WI38 (cell line): Measurements from ENCODE around the gene IL10RB.

ENCODE experiments used
- H3K4me3 ChIP-seq: 2 replicates; pipeline ENCODE4 v1.5.1; 2011; ENCODE audit warnings: low read depth, mild to moderate bottlenecking, control low read depth, low read length
- TF ChIP-seq, protein P1 (sequence below): IDR thresholded peaks from 2 replicates; pipeline ENCODE4 v1.5.1; 2012; ENCODE audit warnings: low read depth, mild to moderate bottlenecking, control low read depth, low read length

IL10RB gene

DNA sequence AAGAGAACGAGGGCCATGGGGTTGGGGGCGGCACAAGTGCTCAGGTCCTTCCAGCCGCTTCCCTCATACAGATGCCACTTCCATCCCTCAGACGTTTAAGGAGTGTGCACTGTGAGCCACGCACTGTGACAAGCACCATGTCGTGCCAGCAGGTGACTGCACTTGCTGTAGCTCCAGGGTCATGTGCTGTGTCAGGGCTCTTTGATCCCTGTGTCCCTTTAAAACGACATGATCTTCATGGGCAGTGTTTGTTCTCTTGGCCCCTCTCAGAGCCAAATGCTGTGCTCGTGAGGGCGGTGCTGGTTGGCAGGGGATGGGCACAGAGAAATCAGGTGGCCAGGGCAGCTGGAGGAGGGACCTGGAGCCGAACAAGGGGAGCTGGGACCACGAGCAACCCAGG lies 19.9 kb downstream of the IL10RB start:
- H3K4me3 ChIP-seq: no peak overlapping the region
- TF ChIP-seq, protein P1, sequence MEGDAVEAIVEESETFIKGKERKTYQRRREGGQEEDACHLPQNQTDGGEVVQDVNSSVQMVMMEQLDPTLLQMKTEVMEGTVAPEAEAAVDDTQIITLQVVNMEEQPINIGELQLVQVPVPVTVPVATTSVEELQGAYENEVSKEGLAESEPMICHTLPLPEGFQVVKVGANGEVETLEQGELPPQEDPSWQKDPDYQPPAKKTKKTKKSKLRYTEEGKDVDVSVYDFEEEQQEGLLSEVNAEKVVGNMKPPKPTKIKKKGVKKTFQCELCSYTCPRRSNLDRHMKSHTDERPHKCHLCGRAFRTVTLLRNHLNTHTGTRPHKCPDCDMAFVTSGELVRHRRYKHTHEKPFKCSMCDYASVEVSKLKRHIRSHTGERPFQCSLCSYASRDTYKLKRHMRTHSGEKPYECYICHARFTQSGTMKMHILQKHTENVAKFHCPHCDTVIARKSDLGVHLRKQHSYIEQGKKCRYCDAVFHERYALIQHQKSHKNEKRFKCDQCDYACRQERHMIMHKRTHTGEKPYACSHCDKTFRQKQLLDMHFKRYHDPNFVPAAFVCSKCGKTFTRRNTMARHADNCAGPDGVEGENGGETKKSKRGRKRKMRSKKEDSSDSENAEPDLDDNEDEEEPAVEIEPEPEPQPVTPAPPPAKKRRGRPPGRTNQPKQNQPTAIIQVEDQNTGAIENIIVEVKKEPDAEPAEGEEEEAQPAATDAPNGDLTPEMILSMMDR: no peak

DNA sequence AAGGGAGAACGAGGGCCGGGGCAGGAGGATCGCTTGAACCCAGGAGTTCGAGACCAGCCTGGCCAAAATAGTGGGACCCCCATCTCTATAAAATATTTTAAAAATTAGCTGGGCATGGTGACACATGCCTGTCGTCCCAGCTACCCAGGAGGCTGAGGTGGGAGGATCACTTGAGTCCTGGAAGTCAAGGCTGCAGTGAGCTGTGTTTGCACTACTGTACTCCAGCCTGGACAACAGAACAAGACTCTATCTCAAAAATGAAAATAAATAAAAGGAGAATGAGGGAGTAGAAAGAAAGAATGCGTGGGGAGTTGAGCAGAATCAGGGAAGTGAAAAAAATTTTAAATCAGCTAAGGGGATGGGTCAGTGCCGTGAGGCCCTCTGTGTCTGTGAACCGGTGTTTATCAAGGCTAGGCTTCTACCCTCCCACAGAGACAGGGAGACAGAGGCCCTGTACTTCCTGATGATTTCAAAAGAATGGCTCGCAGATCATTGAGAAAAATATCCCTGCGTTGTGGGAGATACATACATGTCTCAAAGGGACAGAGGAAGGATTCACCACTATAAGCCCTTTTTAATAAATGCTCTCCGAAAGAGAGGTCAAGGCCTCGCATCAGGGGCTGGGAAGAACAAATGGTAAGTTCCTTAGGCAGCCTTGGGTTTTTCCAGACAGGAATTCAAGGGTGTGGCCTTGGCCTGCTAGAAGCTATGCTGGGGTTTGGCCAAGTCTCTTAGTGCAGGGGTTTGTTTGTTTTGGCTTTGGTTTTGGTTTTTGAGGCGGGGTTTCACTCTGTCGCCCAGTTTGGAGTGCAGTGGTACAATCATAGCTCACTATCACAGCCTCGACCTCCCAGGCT lies 20.7 kb downstream of the IL10RB start:
- no peak overlapping the region for H3K4me3 ChIP-seq
- TF ChIP-seq, protein P1: no peak

DNA sequence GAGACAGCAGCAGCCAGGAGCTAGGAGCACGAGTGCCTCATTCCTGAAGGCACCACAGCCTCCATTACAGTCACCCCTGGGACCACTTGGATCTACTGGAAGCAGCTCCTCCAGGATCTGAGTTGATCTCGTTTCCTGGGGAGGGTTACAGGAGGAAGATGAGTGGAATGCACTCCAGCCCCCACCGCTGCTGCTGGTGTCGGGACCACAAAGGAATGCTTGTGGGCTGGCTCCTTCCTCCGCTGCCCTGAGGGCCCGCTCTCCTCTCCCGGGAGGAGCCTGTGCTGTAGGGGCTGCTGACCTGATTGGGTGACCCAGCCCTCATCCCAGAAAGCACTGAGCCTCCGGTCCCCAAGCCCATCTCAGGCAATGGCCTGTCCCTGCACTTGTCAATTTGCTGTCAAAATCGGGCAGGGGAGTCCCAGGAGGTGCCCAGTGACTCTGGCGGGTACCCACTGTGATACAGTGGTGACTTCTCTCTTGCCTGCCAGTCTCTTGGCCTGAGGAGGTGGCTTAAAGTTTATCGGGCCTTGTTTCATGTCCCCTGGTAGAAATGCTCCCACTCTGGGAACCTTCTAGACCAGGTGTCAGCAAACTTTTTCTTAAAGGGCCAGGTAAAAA lies 23.1 kb downstream of the IL10RB start:
- TF ChIP-seq, protein P1: no peak
- no peak overlapping the region for H3K4me3 ChIP-seq

DNA sequence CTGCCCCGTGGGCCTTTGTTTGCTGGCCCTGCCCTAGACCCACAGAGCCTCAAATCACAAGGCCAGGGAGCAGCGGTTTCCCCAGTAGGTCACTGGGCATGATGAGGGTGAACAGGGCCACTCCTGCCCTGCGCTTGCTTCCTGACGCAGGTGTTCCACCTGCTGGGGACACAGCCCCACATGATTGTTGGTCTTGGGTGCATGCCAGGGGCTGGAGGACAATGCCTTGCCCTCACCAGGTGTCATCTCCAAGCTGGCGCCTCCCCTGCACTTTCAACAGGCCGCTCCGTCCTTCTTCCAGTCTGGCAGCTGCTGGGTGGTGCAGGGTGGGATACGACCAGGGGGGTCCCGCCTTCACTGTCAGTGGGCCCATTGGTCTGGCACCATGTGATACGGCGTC lies 24.3 kb downstream of the IL10RB start:
- H3K4me3 ChIP-seq: no peak overlapping the region
- TF ChIP-seq, protein P1: no peak

DNA sequence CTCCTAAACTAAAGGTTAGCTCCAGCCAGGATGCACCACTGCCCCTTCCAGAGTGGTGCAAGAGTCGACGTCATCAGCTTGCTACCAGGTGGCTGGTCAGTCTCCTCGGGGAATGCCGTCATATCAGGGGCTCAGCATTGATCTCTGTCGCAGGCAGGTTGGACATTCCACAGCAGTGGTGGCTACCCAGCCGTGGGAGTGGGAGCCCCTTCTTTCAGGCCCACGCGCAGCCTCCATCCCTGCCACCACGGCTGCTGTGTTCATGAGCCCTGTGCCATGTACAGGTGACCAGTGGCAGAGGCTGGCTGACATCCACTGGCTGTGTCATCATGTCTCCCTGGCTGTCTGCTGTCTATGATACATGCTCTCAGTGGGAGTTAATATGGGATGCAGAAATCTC lies 25.5 kb downstream of the IL10RB start:
- H3K4me3 ChIP-seq: no peak overlapping the region
- TF ChIP-seq, protein P1: no peak

DNA sequence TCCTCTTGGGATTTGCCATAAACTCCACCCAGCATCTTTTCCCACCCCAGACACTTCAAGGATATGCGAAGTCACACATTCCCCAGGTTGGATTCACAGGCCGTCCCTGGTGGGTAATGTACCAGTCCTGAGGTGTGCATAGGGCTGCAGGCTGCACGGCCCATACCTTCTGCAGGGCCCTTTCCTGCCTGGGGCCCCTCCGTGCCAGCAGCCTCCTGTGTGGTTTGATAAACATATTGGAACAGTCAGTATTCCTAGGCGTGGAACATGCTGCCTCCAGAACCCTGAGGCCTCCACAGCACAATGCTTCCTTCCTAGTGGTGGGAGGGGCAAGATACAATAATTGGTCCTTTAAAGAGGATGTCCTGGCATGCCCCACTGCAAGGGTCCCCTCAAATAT lies 26.6 kb downstream of the IL10RB start:
- no peak overlapping the region for H3K4me3 ChIP-seq
- TF ChIP-seq, protein P1: no peak

DNA sequence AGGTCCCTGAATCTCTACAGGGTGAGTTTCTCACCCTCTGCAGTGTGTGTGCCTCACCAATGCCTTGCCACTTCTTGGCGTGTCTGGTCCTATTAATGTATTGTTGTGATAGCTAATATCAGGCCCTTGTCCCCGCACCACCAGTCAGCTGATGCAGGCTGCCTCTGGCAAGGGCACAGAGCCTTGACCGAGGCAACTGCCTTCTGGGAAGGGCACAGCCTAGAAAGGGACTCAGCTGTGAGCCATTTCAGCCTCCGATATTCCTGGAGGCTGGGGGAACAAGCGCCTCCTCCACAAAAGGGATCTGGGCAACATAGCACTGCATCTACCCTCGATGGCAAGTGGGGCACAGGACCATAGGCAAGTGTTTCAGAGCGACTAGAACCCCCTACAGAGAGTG lies 27.0 kb downstream of the IL10RB start:
- TF ChIP-seq, protein P1: no peak
- no peak overlapping the region for H3K4me3 ChIP-seq
